Right cardiac atrium (tissue), 5 donors: ENCODE data around the gene CD72. TPM values are rescaled to one million over a fixed set of nuclear protein-coding genes. Genes with fewer than 3 reads are reported as not detected.

ENCODE experiments used
- ATAC-seq, 2 donors: fragments of 200-7000 bp; cut with Tn5 transposase; one replicate each; pipeline versions ENCODE4 v1.8.0 to v1.9.1; 2020; ENCODE audit warnings: moderate library complexity in 2 of 2, mild to moderate bottlenecking in 1 of 2
- DNase-seq, 3 donors: peaks; one replicate each; pipeline ENCODE4 v3.0.0-alpha.2; 2020
- H3K27ac ChIP-seq: one replicate; pipeline ENCODE4 v1.5.1; 2013; ENCODE audit warnings: mild to moderate bottlenecking, low read length, control low read depth, moderate library complexity
- H3K27me3 ChIP-seq: one replicate; pipeline ENCODE4 v1.6.1; 2013; ENCODE audit not compliant: control insufficient read depth, insufficient read depth
- H3K4me1 ChIP-seq: one replicate; pipeline ENCODE4 v1.6.1; 2013; ENCODE audit warnings: low read length; ENCODE audit not compliant: control insufficient read depth, insufficient read depth
- H3K4me3 ChIP-seq: one replicate; pipeline ENCODE4 v1.5.1; 2013; ENCODE audit warnings: low read length, control low read depth
- H3K9me3 ChIP-seq: one replicate; pipeline ENCODE4 v1.6.1; 2013; ENCODE audit warnings: low read length; ENCODE audit not compliant: control insufficient read depth
- WGBS: extraction: QIAGEN DNeasy Blood & Tissue Kit; methylation state at CpG from one replicate; pipeline ENCODE4 v1.1.7; 2013; 5-methylcytosine and 5-hydroxymethylcytosine counted together
- intact Hi-C, 4 donors: fragments of 100-400 bp; cut with DNase I; formaldehyde crosslinking; loops; one replicate each; pipeline versions ENCODE4 v1.11.0 to v1.14.0; 2022 to 2023
- long read RNA-seq, 4 donors: library from polyadenylated mRNA; unstranded; transcript quantifications; one replicate each; pipeline ENCODE4 v2.0.0, GENCODE V29; 2020 to 2021
- polyA plus RNA-seq: library from polyadenylated mRNA; stranded (reverse); fragments of 200-250 nt; gene quantifications from one replicate; pipeline ENCODE4 v1.2.3, GENCODE V29; 2013
- total RNA-seq, 4 donors: library from RNA; stranded (reverse); fragmentation: NEBNext Ultra II Directional; extraction: Animal tissue kit (Norgen Biotek cat#: 25700); gene quantifications; one replicate each; pipeline ENCODE4 v1.2.1, GENCODE V29; 2021
- donor health status: healthy with polysubstance abuse.
- donor health status: DM: no; HTN: yes; CAD: no.
- donor health status: DM: no; HTN: no; CAD: no.
- donor health status: DM: no; HTN: yes; CAD: no; lungs with severe emphysema.
- donor health status: DM: yes; HTN: yes; CAD: no.

CD72 gene
- under 1 TPM; 0.58 to 0.68 (median 0.60) TPM for total RNA-seq
- 0.66 TPM for polyA plus RNA-seq
- long read RNA-seq, donor 1, partial matches to known transcripts = 0 of 1 reads
- long read RNA-seq, donor 1, other reads (novel, unspliced or antisense) = 1 of 1 reads
- long read RNA-seq, donor 2 = 0 reads
- long read RNA-seq, donor 3 = 0 reads
- long read RNA-seq, donor 4 = 0 reads

- Histone ChIP-seq H3K9me3 (no peaks in the 10 kb centered on the region), H3K27ac (no peak within 1 kb of the TSS), H3K27me3 (no peaks in the 10 kb centered on the region), H3K4me1 (no peaks in the 10 kb centered on the region), H3K4me3 (peak within 1 kb of the TSS; percentile 47)
- intact Hi-C loops = no loop called here
- ATAC-seq = peak in 1 of 2 donors; percentile 4
- DNase-seq = peak in 1 of 3 donors; percentile 32
- WGBS = 74% methylated on average over 7 of the region's 7 CpGs
These were observed at the start of gene CD72 for GRCh38 chr9:35618325-35618727. Gene CD72, minus strand, starts transcription at chr9:35618413. Its CDS starts 110 bp downstream, at chr9:35618303.

GRCh38 chr9:35667939-35668338, 49.7 kb upstream of the CD72 start:
- DNase-seq = no peak
- no peaks in the 10 kb centered on the region for H3K27me3 ChIP-seq
- ATAC-seq = no peak
- H3K4me3 ChIP-seq = no peak overlapping the region
- intact Hi-C loops = loop anchor here in 1 of 4 donors (10.0 kb wide), 1 partner anchor 57 kb away; no protein-coding TSS in a partner anchor
- no peaks in the 10 kb centered on the region for H3K9me3 ChIP-seq
- no peak overlapping the region for H3K27ac ChIP-seq
- WGBS = 97% methylated on average over 3 of the region's 3 CpGs
- no peaks in the 10 kb centered on the region for H3K4me1 ChIP-seq

- no peak overlapping the region for H3K27ac ChIP-seq
- ATAC-seq (no peak), DNase-seq (no peak)
- no peaks in the 10 kb centered on the region for H3K27me3 ChIP-seq
- H3K4me1 ChIP-seq = no peaks in the 10 kb centered on the region
- H3K9me3 ChIP-seq = no peaks in the 10 kb centered on the region
- WGBS = 90% methylated on average over 5 of the region's 5 CpGs
- H3K4me3 ChIP-seq = no peak overlapping the region
- intact Hi-C loops = loop anchor here in 1 of 4 donors (10.0 kb wide), 1 partner anchor 58 kb away; no protein-coding TSS in a partner anchor
These were observed 48.3 kb upstream of the CD72 start for GRCh38 chr9:35666549-35666948.

GRCh38 chr9:35666045-35666444, 47.8 kb upstream of the CD72 start:
- H3K27ac ChIP-seq = no peak overlapping the region
- 60% methylated on average over 1 of the region's 1 CpG for WGBS
- H3K27me3 ChIP-seq = no peaks in the 10 kb centered on the region
- intact Hi-C loops = loop anchor here in 1 of 4 donors (10.0 kb wide), 1 partner anchor 59 kb away; no protein-coding TSS in a partner anchor
- H3K4me3 ChIP-seq = no peak overlapping the region
- ATAC-seq (no peak), DNase-seq (no peak)
- no peaks in the 10 kb centered on the region for H3K4me1 ChIP-seq
- no peaks in the 10 kb centered on the region for H3K9me3 ChIP-seq

GRCh38 chr9:35665471-35665818, 47.2 kb upstream of the CD72 start:
- H3K27me3 ChIP-seq = no peaks in the 10 kb centered on the region
- ATAC-seq = no peak
- peak overlapping the region; percentile 48 for H3K4me3 ChIP-seq
- no peaks in the 10 kb centered on the region for H3K9me3 ChIP-seq
- H3K4me1 ChIP-seq = no peaks in the 10 kb centered on the region
- 29% methylated on average over 5 of the region's 5 CpGs for WGBS
- DNase-seq = no peak
- intact Hi-C loops = loop anchor here in 1 of 4 donors (10.0 kb wide), 1 partner anchor 59 kb away; no protein-coding TSS in a partner anchor
- peak overlapping the region; percentile 26 for H3K27ac ChIP-seq

- ATAC-seq (peak; percentile 86 to 88), DNase-seq (peak; percentile 84 to 93 (median 93))
- H3K4me3 ChIP-seq = peak within 1 kb of the TSS; percentile 48
- H3K27me3 ChIP-seq = no peaks in the 10 kb centered on the region
- no peaks in the 10 kb centered on the region for H3K4me1 ChIP-seq
- intact Hi-C loops = loop anchor here in 3 of 4 donors (5.0 to 10.0 kb wide), 3 partner anchors 32 to 68 kb away; partner anchors contain the start of genes CREB3 (in 2 of the 3) and TLN1 (in 2 of the 3)
- H3K27ac ChIP-seq = peak within 1 kb of the TSS; percentile 29
- H3K9me3 ChIP-seq = no peaks in the 10 kb centered on the region
- 8% methylated on average over 58 of the region's 58 CpGs for WGBS
These were observed 46.6 kb upstream of the CD72 start, which contains the start of gene ARHGEF39 for GRCh38 chr9:35664531-35665470. Gene ARHGEF39, minus strand, starts transcription at chr9:35665195. Its CDS starts 26 bp downstream, at chr9:35665169.

GRCh38 chr9:35662437-35662836, 44.2 kb upstream of the CD72 start:
- H3K4me3 ChIP-seq = no peak overlapping the region
- no peak for ATAC-seq
- H3K9me3 ChIP-seq = no peaks in the 10 kb centered on the region
- intact Hi-C loops = loop anchor here in 3 of 4 donors (5.0 to 10.0 kb wide), 3 partner anchors 35 to 70 kb away; partner anchors contain the start of genes CREB3 (in 2 of the 3) and TLN1 (in 2 of the 3)
- WGBS = 87% methylated on average over 7 of the region's 7 CpGs
- no peaks in the 10 kb centered on the region for H3K27me3 ChIP-seq
- no peak overlapping the region for H3K27ac ChIP-seq
- no peak for DNase-seq
- H3K4me1 ChIP-seq = no peaks in the 10 kb centered on the region

GRCh38 chr9:35661756-35662350, 43.6 kb upstream of the CD72 start:
- intact Hi-C loops = loop anchor here in 3 of 4 donors (5.0 to 10.0 kb wide), 3 partner anchors 35 to 70 kb away; partner anchors contain the start of genes CREB3 (in 2 of the 3) and TLN1 (in 2 of the 3)
- Histone ChIP-seq H3K27ac (peak overlapping the region; percentile 48), H3K27me3 (no peaks in the 10 kb centered on the region), H3K4me1 (no peaks in the 10 kb centered on the region), H3K4me3 (no peak overlapping the region), H3K9me3 (no peaks in the 10 kb centered on the region)
- ATAC-seq (no peak), DNase-seq (no peak)
- 69% methylated on average over 3 of the region's 3 CpGs for WGBS

- Histone ChIP-seq H3K9me3 (no peaks in the 10 kb centered on the region), H3K27me3 (no peaks in the 10 kb centered on the region), H3K27ac (peak overlapping the region; percentile 50), H3K4me3 (no peak overlapping the region), H3K4me1 (no peaks in the 10 kb centered on the region)
- DNase-seq = no peak
- intact Hi-C loops = loop anchor here in 3 of 4 donors (5.0 to 10.0 kb wide), 3 partner anchors 36 to 71 kb away; partner anchors contain the start of genes CREB3 (in 2 of the 3) and TLN1 (in 2 of the 3)
- WGBS = 49% methylated on average over 9 of the region's 9 CpGs
- no peak for ATAC-seq
These were observed 42.8 kb upstream of the CD72 start for GRCh38 chr9:35660966-35661415.

- 38% methylated on average over 3 of the region's 3 CpGs for WGBS
These were observed 41.1 kb upstream of the CD72 start for GRCh38 chr9:35659340-35659739.

More at GRCh38 chr9:35659340-35659739, 41.1 kb upstream of the CD72 start:
- no peaks in the 10 kb centered on the region for H3K4me1 ChIP-seq
- intact Hi-C loops = loop anchor here in 1 of 4 donors (5.0 kb wide), 1 partner anchor 88 kb away; the partner anchor contains the start of genes GBA2 and RGP1
- no peaks in the 10 kb centered on the region for H3K9me3 ChIP-seq
- no peaks in the 10 kb centered on the region for H3K27me3 ChIP-seq
- DNase-seq = no peak
- peak in 1 of 2 donors; percentile 0 for ATAC-seq
- H3K4me3 ChIP-seq = peak overlapping the region; percentile 85
- H3K27ac ChIP-seq = peak overlapping the region; percentile 66
